Mesendoderm (in vitro differentiated cells): Measurements from ENCODE around the gene LRRC27.
"Not testable (repeated sequence)": the region's sequence is repeated elsewhere in the genome, so short reads cannot be mapped to it uniquely, and the experiment has no call there.

Experiments
- DNase-seq: peaks from one replicate; pipeline ENCODE4 v3.0.0; 2013
- H2AK5ac ChIP-seq: 2 replicates; pipeline ENCODE4 v1.6.1; 2013; ENCODE audit warnings: low read length, inconsistent platforms
- H2BK120ac ChIP-seq: 2 replicates; pipeline ENCODE4 v1.6.1; 2013; ENCODE audit warnings: low read depth, mild to moderate bottlenecking, low read length, moderate library complexity, mixed read lengths
- H2BK15ac ChIP-seq: replicated peaks from 2 replicates; pipeline ENCODE4 v1.6.1; 2013; ENCODE audit warnings: low read depth, mild to moderate bottlenecking, moderate library complexity
- H2BK5ac ChIP-seq: 2 replicates; pipeline ENCODE4 v1.6.1; 2013; ENCODE audit warnings: low read length, inconsistent platforms
- H3K18ac ChIP-seq: 2 replicates; pipeline ENCODE4 v1.6.1; 2013; ENCODE audit warnings: mild to moderate bottlenecking, low read length, mixed read lengths
- H3K23ac ChIP-seq: one replicate; pipeline ENCODE4 v1.6.1; 2013; ENCODE audit warnings: low read length
- H3K27ac ChIP-seq: 2 replicates; pipeline ENCODE4 v1.5.1; 2013; ENCODE audit warnings: low read depth, mild to moderate bottlenecking, inconsistent platforms, low read length, moderate library complexity
- H3K27me3 ChIP-seq: 2 replicates; pipeline ENCODE4 v1.6.1; 2013; ENCODE audit warnings: low read length, control low read depth, mild to moderate bottlenecking, inconsistent platforms; ENCODE audit not compliant: insufficient read depth, poor library complexity
- H3K36me3 ChIP-seq: 2 replicates; pipeline ENCODE4 v1.6.1; 2013; ENCODE audit warnings: low read length, inconsistent platforms; ENCODE audit not compliant: control insufficient read depth, insufficient read depth
- H3K4ac ChIP-seq: one replicate; pipeline ENCODE4 v1.6.1; 2013; ENCODE audit warnings: low read depth, mild to moderate bottlenecking, low read length, moderate library complexity
- H3K4me1 ChIP-seq: 2 replicates; pipeline ENCODE4 v1.6.1; 2013; ENCODE audit warnings: low read depth, low read length, inconsistent platforms; ENCODE audit not compliant: control insufficient read depth
- H3K4me2 ChIP-seq: 2 replicates; pipeline ENCODE4 v1.6.1; 2013; ENCODE audit warnings: low read length
- H3K4me3 ChIP-seq: 2 replicates; pipeline ENCODE4 v1.5.1; 2013; ENCODE audit warnings: mild to moderate bottlenecking, low read length
- H3K56ac ChIP-seq: one replicate; pipeline ENCODE4 v1.6.1; 2013; ENCODE audit warnings: low read length
- H3K79me1 ChIP-seq: 2 replicates; pipeline ENCODE4 v1.6.1; 2013; ENCODE audit warnings: low read length, inconsistent platforms
- H3K79me2 ChIP-seq: 2 replicates; pipeline ENCODE4 v1.6.1; 2013; ENCODE audit warnings: mild to moderate bottlenecking, low read length; ENCODE audit not compliant: control insufficient read depth, insufficient read depth
- H3K9ac ChIP-seq: 2 replicates; pipeline ENCODE4 v1.6.1; 2013; ENCODE audit warnings: low read length, inconsistent platforms
- H4K5ac ChIP-seq: one replicate; pipeline ENCODE4 v1.6.1; 2013; ENCODE audit warnings: low read length
- H4K8ac ChIP-seq: one replicate; pipeline ENCODE4 v1.6.1; 2013; ENCODE audit warnings: low read depth, mild to moderate bottlenecking, control low read depth, low read length, moderate library complexity
- WGBS: extraction: QIAGEN DNeasy Blood & Tissue Kit; methylation state at CpG from one replicate; pipeline ENCODE4 v1.1.7; 2013; ENCODE audit warnings: low lambda C conversion rate, missing lambda C conversion rate; ENCODE audit not compliant: insufficient coverage; ENCODE audit errors: extremely low coverage; 5-methylcytosine and 5-hydroxymethylcytosine counted together

Gene LRRC27

DNA sequence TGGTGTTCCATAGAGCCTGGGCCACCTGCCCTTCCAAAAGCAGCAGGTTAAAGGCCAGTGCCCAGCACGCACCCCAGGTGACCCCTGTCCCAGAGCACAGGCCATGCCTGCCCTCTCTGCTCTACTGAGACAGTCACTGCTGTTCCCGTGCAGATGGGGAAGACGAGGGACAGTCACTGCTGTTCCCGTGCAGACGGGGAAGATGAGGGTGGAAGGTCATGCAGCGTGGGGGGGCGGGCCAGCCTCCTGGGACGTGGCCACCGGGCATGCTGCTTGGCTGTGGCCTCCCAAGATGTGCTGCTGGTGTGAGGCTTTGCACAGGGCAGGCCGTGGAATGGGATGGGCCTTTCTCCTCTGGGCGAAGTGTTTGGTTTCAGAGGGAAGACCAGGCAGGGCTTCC, 18.4 kb downstream of the LRRC27 start:
- Histone ChIP-seq H3K4me3 (no peak overlapping the region), H3K9ac (no peak overlapping the region), H3K23ac (no peak overlapping the region), H3K79me2 (no peaks in the 10 kb centered on the region), H3K4ac (no peak overlapping the region), H3K27ac (no peak overlapping the region), H3K56ac (no peak overlapping the region), H4K8ac (no peak overlapping the region), H2BK120ac (no peak overlapping the region), H3K18ac (no peak overlapping the region), H3K4me2 (no peak overlapping the region), H3K27me3 (no peaks in the 10 kb centered on the region), H3K36me3 (no peaks in the 10 kb centered on the region), H2BK5ac (no peak overlapping the region), H4K5ac (no peak overlapping the region), H3K79me1 (no peaks in the 10 kb centered on the region), H2BK15ac (no peak overlapping the region), H2AK5ac (no peak overlapping the region), H3K4me1 (no peaks in the 10 kb centered on the region)
- WGBS: no CpG with 5 or more reads among the region's 11 CpGs
- no peak for DNase-seq

DNA sequence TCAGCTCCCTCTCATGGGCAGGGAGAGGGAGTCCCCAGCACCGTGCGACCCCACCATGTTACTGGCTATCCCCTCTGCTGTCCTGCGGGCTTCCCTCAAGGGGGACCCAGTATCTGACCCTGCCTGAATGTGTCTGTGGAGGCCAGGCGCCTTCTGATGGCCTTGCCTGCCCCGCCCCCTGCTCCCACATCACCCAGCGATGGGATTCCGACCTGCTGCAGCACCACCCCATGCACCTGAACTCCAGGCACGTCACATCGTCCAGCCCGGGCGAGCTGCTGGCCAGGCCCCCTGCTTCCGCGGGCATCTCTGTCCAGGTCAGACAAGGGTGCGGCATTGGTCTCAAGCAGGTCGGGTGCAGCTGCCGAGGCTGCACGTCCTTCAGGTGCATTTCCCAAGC, 19.0 kb downstream of the LRRC27 start:
- H3K4ac ChIP-seq: no peak overlapping the region
- H3K56ac ChIP-seq: no peak overlapping the region
- no peak overlapping the region for H2BK5ac ChIP-seq
- no peak overlapping the region for H3K23ac ChIP-seq
- no peak for DNase-seq
- no peaks in the 10 kb centered on the region for H3K79me2 ChIP-seq
- no CpG with 5 or more reads among the region's 17 CpGs for WGBS
- no peak overlapping the region for H3K4me2 ChIP-seq
- H2AK5ac ChIP-seq: no peak overlapping the region
- H3K18ac ChIP-seq: no peak overlapping the region
- no peak overlapping the region for H3K27ac ChIP-seq
- H3K4me1 ChIP-seq: no peaks in the 10 kb centered on the region
- H2BK15ac ChIP-seq: no peak overlapping the region
- no peak overlapping the region for H3K9ac ChIP-seq
- H4K5ac ChIP-seq: no peak overlapping the region
- H4K8ac ChIP-seq: no peak overlapping the region
- no peaks in the 10 kb centered on the region for H3K36me3 ChIP-seq
- no peaks in the 10 kb centered on the region for H3K79me1 ChIP-seq
- H2BK120ac ChIP-seq: no peak overlapping the region
- H3K27me3 ChIP-seq: no peaks in the 10 kb centered on the region
- no peak overlapping the region for H3K4me3 ChIP-seq

DNA sequence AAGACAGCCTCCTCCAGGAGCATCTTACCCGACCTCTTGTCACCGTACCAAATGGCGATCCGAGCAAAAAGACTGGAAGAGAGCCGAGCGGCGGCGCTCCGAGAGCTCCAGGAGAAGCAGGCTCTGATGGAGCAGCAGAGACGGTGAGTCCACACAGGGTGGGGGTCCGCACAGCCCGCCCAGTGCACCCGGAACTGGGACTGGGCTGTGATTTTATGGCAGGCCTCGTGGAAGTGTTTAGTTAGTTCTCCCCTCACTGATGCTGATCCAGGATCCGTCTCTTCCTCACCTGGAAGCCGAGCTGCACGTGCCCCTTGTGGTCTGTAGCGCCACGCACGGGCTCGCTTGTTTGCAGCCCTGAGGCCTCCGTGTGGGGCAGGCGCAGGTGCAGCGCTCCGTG, 19.6 kb downstream of the LRRC27 start:
- no peak overlapping the region for H3K23ac ChIP-seq
- no peaks in the 10 kb centered on the region for H3K79me2 ChIP-seq
- H3K9ac ChIP-seq: no peak overlapping the region
- DNase-seq: no peak
- H3K4me3 ChIP-seq: no peak overlapping the region
- H3K27me3 ChIP-seq: no peaks in the 10 kb centered on the region
- no peak overlapping the region for H4K5ac ChIP-seq
- H3K4ac ChIP-seq: no peak overlapping the region
- no peak overlapping the region for H2BK120ac ChIP-seq
- WGBS: no CpG with 5 or more reads among the region's 25 CpGs
- no peak overlapping the region for H4K8ac ChIP-seq
- no peaks in the 10 kb centered on the region for H3K36me3 ChIP-seq
- H3K4me1 ChIP-seq: no peaks in the 10 kb centered on the region
- H3K56ac ChIP-seq: no peak overlapping the region
- H3K27ac ChIP-seq: no peak overlapping the region
- H3K79me1 ChIP-seq: no peaks in the 10 kb centered on the region
- H2BK15ac ChIP-seq: no peak overlapping the region
- no peak overlapping the region for H3K18ac ChIP-seq
- H3K4me2 ChIP-seq: no peak overlapping the region
- no peak overlapping the region for H2AK5ac ChIP-seq
- H2BK5ac ChIP-seq: no peak overlapping the region

DNA sequence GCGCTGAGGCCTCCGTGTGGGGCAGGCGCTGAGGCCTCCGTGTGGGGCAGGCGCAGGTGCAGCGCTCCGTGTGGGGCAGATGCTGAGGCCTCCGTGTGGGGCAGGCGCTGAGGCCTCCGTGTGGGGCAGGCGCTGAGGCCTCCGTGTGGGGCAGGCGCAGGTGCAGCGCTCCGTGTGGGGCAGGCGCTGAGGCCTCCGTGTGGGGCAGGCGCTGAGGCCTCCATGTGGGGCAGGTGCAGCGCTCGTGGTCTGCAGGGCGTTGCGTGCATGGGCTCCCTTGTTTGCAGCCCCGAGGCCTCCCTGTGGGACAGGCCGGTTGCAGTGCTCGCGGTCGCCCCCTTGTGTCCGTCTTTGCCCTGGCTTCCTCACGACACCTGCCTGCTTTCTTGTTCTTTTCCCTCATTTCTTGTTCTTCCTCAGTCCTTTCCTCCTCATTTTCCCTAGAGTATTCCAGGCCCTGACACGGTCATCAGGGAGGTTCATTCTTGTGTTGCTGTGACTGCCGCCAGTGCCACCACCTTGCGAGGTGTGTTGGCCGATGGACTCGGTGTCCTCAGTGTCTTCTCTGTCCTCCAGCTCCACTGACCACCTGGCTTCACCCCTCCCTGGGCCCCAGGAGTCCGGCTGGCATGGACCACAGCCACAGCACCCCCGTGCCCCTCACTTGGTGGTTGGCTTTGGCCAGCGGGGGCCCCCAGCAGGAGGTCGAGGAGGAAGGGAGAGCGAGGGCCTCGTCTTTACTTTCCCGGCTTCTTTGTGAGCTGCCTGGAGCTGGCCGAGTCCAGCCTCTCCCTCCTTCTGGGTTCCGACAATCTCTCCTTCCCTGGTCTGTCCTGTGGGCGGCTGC, 20.7 kb downstream of the LRRC27 start:
- not testable (repeated sequence) for H3K4me2 ChIP-seq, H3K23ac ChIP-seq, H3K79me1 ChIP-seq, H2BK5ac ChIP-seq, H3K9ac ChIP-seq, H2BK120ac ChIP-seq, H3K4me1 ChIP-seq, H4K5ac ChIP-seq, H3K18ac ChIP-seq, H2AK5ac ChIP-seq, H4K8ac ChIP-seq, H3K27ac ChIP-seq, H3K56ac ChIP-seq, H3K4ac ChIP-seq, H3K27me3 ChIP-seq, H3K79me2 ChIP-seq, H3K4me3 ChIP-seq, H3K36me3 ChIP-seq, H2BK15ac ChIP-seq
- peak; percentile 64 for DNase-seq
- no CpG with 5 or more reads among the region's 44 CpGs for WGBS

DNA sequence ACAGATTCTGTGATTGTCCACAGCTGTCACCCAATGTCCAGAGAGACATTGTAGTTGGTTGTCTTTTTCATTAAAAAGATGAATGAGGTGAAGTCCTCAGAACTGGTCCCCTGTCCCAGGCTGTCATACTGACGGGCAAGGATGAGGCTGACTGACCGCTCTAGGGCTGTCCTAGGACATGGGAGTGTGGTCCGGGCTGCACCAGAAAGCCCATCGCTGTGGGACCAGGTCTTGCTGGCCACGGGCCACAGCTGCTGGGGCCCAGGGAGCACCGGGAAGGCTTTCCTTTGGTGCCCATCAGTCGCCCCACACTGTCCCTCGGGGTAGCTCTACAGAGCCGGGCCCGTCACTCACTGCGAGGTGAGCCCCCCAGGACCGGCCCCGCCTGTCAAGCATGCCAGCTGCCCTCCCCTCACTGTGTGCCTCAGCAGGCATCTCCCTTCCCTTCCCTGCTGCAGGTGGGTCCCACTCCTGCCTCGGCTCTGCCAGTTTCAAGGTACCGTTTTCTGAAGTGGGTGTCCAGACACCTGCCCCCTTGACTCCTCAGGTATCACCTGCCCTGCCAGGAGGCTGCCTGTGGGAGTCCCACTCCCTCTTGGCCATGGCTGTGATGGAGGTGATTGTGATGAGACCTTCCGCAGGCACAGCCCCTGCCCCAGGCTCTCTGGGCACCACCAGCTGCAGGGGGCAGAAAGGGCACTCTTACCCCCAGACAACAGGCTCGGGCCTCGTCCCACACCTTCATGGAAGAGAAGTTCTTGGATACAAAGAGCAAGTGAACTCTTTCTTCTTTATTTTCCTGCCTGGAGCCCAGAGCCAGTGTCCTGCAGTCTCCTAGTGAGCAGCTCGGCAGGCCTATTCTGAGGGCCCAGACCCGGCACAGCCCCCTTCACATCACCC, 21.7 kb downstream of the LRRC27 start:
- no peak overlapping the region for H3K18ac ChIP-seq
- no peak overlapping the region for H3K4me3 ChIP-seq
- H2BK15ac ChIP-seq: no peak overlapping the region
- H2AK5ac ChIP-seq: no peak overlapping the region
- no peak overlapping the region for H3K27ac ChIP-seq
- no peak overlapping the region for H3K4ac ChIP-seq
- no peaks in the 10 kb centered on the region for H3K27me3 ChIP-seq
- H2BK120ac ChIP-seq: no peak overlapping the region
- H3K9ac ChIP-seq: no peak overlapping the region
- no peaks in the 10 kb centered on the region for H3K79me2 ChIP-seq
- no peak overlapping the region for H3K56ac ChIP-seq
- no peak overlapping the region for H2BK5ac ChIP-seq
- H3K79me1 ChIP-seq: no peaks in the 10 kb centered on the region
- no peak for DNase-seq
- no peaks in the 10 kb centered on the region for H3K36me3 ChIP-seq
- H3K4me2 ChIP-seq: no peak overlapping the region
- H3K23ac ChIP-seq: no peak overlapping the region
- WGBS: no CpG with 5 or more reads among the region's 20 CpGs
- H4K8ac ChIP-seq: no peak overlapping the region
- H3K4me1 ChIP-seq: no peaks in the 10 kb centered on the region
- H4K5ac ChIP-seq: no peak overlapping the region
